Upper lobe of left lung (tissue), 4 donors: ENCODE data around the gene ARHGAP26.

Experiments
- CTCF ChIP-seq, 6 experiments: fragments of 450-650 bp in 4 of 6; fragments of 200-600 bp in 2 of 6; sonication (generic) in 2 of 6; IDR thresholded peaks; one replicate each; pipeline ENCODE4 v1.5.1; 2016 to 2019; ENCODE audit warnings: antibody characterized with exemption in 6 of 6
- EP300 ChIP-seq, 4 donors: sonication (generic); formaldehyde crosslinking; IDR thresholded peaks; one replicate each; pipeline ENCODE4 v1.5.1; 2017; ENCODE audit warnings: antibody characterized with exemption in 4 of 4, control low read depth in 2 of 4
- POLR2A ChIP-seq, 4 donors: fragments of 450-650 bp; IDR thresholded peaks; one replicate each; pipeline ENCODE4 v1.5.1; 2016 to 2017; ENCODE audit warnings: antibody characterized with exemption in 4 of 4, mild to moderate bottlenecking in 2 of 4
- POLR2AphosphoS5 ChIP-seq, 2 donors: sonication (generic); formaldehyde crosslinking; IDR thresholded peaks; one replicate each; pipeline ENCODE4 v1.5.1; 2017; ENCODE audit warnings: antibody characterized with exemption in 2 of 2

GRCh38 chr5:142770650-142771609 is 753 bp downstream of the ARHGAP26 start:
- TF ChIP-seq EP300 (IDR thresholded peaks at IDR 0.05) (no peak), POLR2AphosphoS5 (IDR thresholded peaks at IDR 0.05) (peak; percentile 19 to 20), CTCF (IDR thresholded peaks at IDR 0.05) (no peak), POLR2A (IDR thresholded peaks at IDR 0.05) (peak in 1 of 4 donors; percentile 21)
